HG03064 (cell line): ENCODE results near the gene NAALAD2.
"Not testable (repeated sequence)": the region's sequence is repeated elsewhere in the genome, so short reads cannot be mapped to it uniquely, and the experiment has no call there.

Experiments used
- ATAC-seq: cut with Tn5 transposase; IDR thresholded peaks from one replicate; pipeline ENCODE4 v1.9.1; 2021; ENCODE audit warnings: low read depth; ENCODE audit not compliant: unreplicated experiment

The NAALAD2 gene

GRCh38 chr11:90189011-90189410 is 54.5 kb downstream of the NAALAD2 start:
- ATAC-seq: no peak

GRCh38 chr11:90192869-90193582 is 58.6 kb downstream of the NAALAD2 start:
- no peak for ATAC-seq

- no peak for ATAC-seq
Observed at GRCh38 chr11:90197377-90197776, 62.9 kb downstream of the NAALAD2 start.

GRCh38 chr11:90202342-90202741 is 67.9 kb downstream of the NAALAD2 start:
- ATAC-seq: no peak

GRCh38 chr11:90204407-90204806 is 69.9 kb downstream of the NAALAD2 start:
- ATAC-seq: no peak

GRCh38 chr11:90204832-90205646 is 70.6 kb downstream of the NAALAD2 start:
- peak; percentile 73 for ATAC-seq

- ATAC-seq: not testable (repeated sequence)
Observed at GRCh38 chr11:90207992-90208391, 73.5 kb downstream of the NAALAD2 start.

- no peak for ATAC-seq
Observed at GRCh38 chr11:90208857-90209256, 74.4 kb downstream of the NAALAD2 start.

- no peak for ATAC-seq
Observed at GRCh38 chr11:90213322-90213721, 78.9 kb downstream of the NAALAD2 start.

- no peak for ATAC-seq
Observed at GRCh38 chr11:90216611-90217010, 82.1 kb downstream of the NAALAD2 start.

GRCh38 chr11:90218606-90219005 is 84.1 kb downstream of the NAALAD2 start:
- no peak for ATAC-seq

- no peak for ATAC-seq
Observed at GRCh38 chr11:90219438-90219837, 85.0 kb downstream of the NAALAD2 start.

- ATAC-seq: no peak
Observed at GRCh38 chr11:90220391-90220790, 85.9 kb downstream of the NAALAD2 start.

GRCh38 chr11:90221803-90222458 is 87.5 kb downstream of the NAALAD2 start:
- no peak for ATAC-seq

- ATAC-seq: peak; percentile 85
Observed at GRCh38 chr11:90222459-90223247, 88.2 kb downstream of the NAALAD2 start, which contains the start of gene CHORDC1. Gene CHORDC1, minus strand, starts transcription at chr11:90223049. Its CDS starts 95 bp downstream, at chr11:90222954.

GRCh38 chr11:90223248-90223585 is 88.8 kb downstream of the NAALAD2 start:
- ATAC-seq: peak; percentile 43

- no peak for ATAC-seq
Observed at GRCh38 chr11:90228056-90228455, 93.6 kb downstream of the NAALAD2 start.

GRCh38 chr11:90229791-90230190 is 95.3 kb downstream of the NAALAD2 start:
- no peak for ATAC-seq

- no peak for ATAC-seq
Observed at GRCh38 chr11:90234977-90235376, 100.5 kb downstream of the NAALAD2 start.

GRCh38 chr11:90235526-90235925 is 101.1 kb downstream of the NAALAD2 start:
- ATAC-seq: no peak

- ATAC-seq: no peak
Observed at GRCh38 chr11:90237004-90237403, 102.5 kb downstream of the NAALAD2 start.
